Sigmoid colon (tissue), 3 donors: ENCODE results near the gene PPP1R18.

Experiments used
- CTCF ChIP-seq, 4 experiments: fragments of 450-650 bp in 3 of 4; fragments of 200-600 bp in 1 of 4; IDR thresholded peaks; one replicate each; pipeline ENCODE4 v1.5.1; 2016 to 2019; ENCODE audit warnings: antibody characterized with exemption in 4 of 4, mild to moderate bottlenecking in 3 of 4, moderate library complexity in 2 of 4
- POLR2A ChIP-seq, 2 donors: fragments of 450-650 bp; IDR thresholded peaks; one replicate each; pipeline ENCODE4 v1.6.1; 2016; ENCODE audit warnings: antibody characterized with exemption in 2 of 2, mild to moderate bottlenecking in 2 of 2, moderate library complexity in 2 of 2

- TF ChIP-seq POLR2A (IDR thresholded peaks at IDR 0.05) (no peak), CTCF (IDR thresholded peaks at IDR 0.05) (no peak)
Observed at GRCh38 chr6:30646450-30647241, 39.8 kb downstream of the PPP1R18 start, which contains the start of gene C6orf136.
